HG02840 (cell line): ENCODE measurements around the gene BMP8B.
A peak's percentile ranks its signal among the peaks of the same experiment; 100 is the strongest.
"Not testable (repeated sequence)": the region's sequence is repeated elsewhere in the genome, so short reads cannot be mapped to it uniquely, and the experiment has no call there.

Source experiments
- ATAC-seq: cut with Tn5 transposase; IDR thresholded peaks from one replicate; pipeline ENCODE4 v1.9.1; 2021; ENCODE audit warnings: mild to moderate bottlenecking, moderate library complexity, moderate number of reproducible peaks; ENCODE audit not compliant: unreplicated experiment, low FRiP score

Gene BMP8B

GRCh38 chr1:39816415-39817090 lies 27.9 kb upstream of the BMP8B start:
- peak; percentile 34 for ATAC-seq

GRCh38 chr1:39812913-39813312 lies 24.2 kb upstream of the BMP8B start:
- no peak for ATAC-seq

GRCh38 chr1:39808784-39809517 lies 20.3 kb upstream of the BMP8B start:
- ATAC-seq, result no peak

- ATAC-seq, result no peak
These were observed 16.7 kb upstream of the BMP8B start for GRCh38 chr1:39805385-39805784.

GRCh38 chr1:39802496-39803260 lies 14.0 kb upstream of the BMP8B start:
- no peak for ATAC-seq

- ATAC-seq, result no peak
These were observed 11.8 kb upstream of the BMP8B start for GRCh38 chr1:39800471-39800835.

GRCh38 chr1:39799770-39800470 lies 11.3 kb upstream of the BMP8B start:
- ATAC-seq, result peak; percentile 44

- peak; percentile 91 for ATAC-seq
These were observed 10.4 kb upstream of the BMP8B start for GRCh38 chr1:39798859-39799769.

GRCh38 chr1:39795651-39796050 lies 7.0 kb upstream of the BMP8B start:
- ATAC-seq, result no peak

- ATAC-seq, result no peak
These were observed 3.2 kb upstream of the BMP8B start for GRCh38 chr1:39791838-39792237.

- ATAC-seq, result no peak
These were observed 976 bp upstream of the BMP8B start for GRCh38 chr1:39789571-39790110.

- no peak for ATAC-seq
These were observed 273 bp downstream of the BMP8B start for GRCh38 chr1:39788426-39788757.

GRCh38 chr1:39787964-39788363 lies 701 bp downstream of the BMP8B start:
- not testable (repeated sequence) for ATAC-seq

GRCh38 chr1:39787468-39787867 lies 1.2 kb downstream of the BMP8B start:
- no peak for ATAC-seq

- not testable (repeated sequence) for ATAC-seq
These were observed 1.6 kb downstream of the BMP8B start for GRCh38 chr1:39787108-39787375.

GRCh38 chr1:39786303-39787107 lies 2.2 kb downstream of the BMP8B start:
- ATAC-seq, result not testable (repeated sequence)

- ATAC-seq, result not testable (repeated sequence)
These were observed 6.0 kb downstream of the BMP8B start for GRCh38 chr1:39782685-39783084.

GRCh38 chr1:39782103-39782502 lies 6.6 kb downstream of the BMP8B start:
- no peak for ATAC-seq

- ATAC-seq, result no peak
These were observed 7.3 kb downstream of the BMP8B start for GRCh38 chr1:39781349-39781715.
